NCI-H82 (cell line): ENCODE data around the gene TTC33.

ENCODE experiments used
- DNase-seq: peaks from one replicate; lab custom pipeline; 2025; lab: John Stamatoyannopoulos, UW

Gene TTC33

GRCh38 chr5:40485021-40485998 lies 270.5 kb downstream of the TTC33 start:
- DNase-seq, result no peak

GRCh38 chr5:40484495-40484894 lies 271.3 kb downstream of the TTC33 start:
- no peak for DNase-seq

- DNase-seq, result no peak
Observed at GRCh38 chr5:40483316-40483715, 272.4 kb downstream of the TTC33 start.

- no peak for DNase-seq
Observed at GRCh38 chr5:40481241-40481640, 274.5 kb downstream of the TTC33 start.

DNA sequence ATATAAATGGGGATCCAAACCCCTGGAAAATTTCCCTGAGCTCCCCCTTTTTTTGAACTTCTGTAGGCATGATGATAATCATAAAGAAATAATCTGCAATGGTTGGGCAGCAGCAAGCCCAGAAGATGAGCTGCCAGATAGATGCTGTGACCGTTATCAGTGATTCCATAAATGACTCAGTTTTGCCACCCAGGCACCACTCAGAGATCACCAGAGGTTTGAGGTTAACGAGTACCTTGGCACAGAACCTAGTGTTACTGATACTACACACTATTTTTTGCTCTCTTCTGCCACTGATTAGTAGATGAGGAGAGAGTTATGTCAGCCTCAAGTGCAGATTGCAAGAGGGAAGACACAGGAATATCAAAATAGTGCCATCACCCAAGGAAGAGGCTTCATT lies 275.4 kb downstream of the TTC33 start:
- no peak for DNase-seq

- DNase-seq, result no peak
Observed at GRCh38 chr5:40479939-40480338, 275.8 kb downstream of the TTC33 start.

- no peak for DNase-seq
Observed at GRCh38 chr5:40478766-40479165, 277.0 kb downstream of the TTC33 start.

GRCh38 chr5:40477856-40478546 lies 277.8 kb downstream of the TTC33 start:
- DNase-seq, result no peak

DNA sequence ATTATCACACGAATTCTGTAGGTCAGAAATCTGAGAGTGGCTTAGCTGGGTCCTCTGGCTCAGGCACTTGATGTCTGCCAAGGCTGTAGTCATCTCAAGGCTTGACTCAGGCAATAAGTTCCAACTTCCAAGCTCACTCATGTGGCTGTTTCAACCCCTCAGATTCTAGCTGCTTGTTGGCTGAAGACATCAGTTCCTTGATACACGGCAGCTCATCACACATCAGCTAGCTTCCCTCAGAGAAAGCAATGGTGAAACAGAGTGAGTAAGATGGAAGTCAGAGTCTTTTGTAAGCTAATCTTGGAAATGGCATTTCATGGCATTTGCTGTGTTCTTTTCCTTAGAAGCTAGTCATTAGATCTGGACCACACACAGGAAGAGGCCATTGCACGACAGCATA lies 280.2 kb downstream of the TTC33 start:
- no peak for DNase-seq

GRCh38 chr5:40474250-40474649 lies 281.5 kb downstream of the TTC33 start:
- no peak for DNase-seq

DNA sequence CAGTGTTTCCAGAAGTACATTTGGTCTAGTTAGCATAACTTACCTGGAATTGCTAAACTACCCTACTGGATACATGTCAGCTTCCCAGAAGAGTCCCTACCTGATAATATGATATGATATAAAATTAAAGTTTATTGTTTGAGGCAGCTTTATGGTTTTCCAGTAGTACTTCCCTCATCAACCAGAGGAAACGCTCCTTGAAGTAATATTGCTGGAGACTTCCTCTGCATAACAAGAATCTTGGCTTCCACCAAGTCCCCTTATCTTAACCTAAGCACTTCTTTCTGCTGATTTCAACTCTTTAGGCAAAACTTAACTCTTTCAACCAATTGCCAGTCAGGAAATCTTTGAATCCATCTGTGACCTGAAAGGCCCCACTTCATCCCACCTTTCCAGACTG lies 290.3 kb downstream of the TTC33 start:
- no peak for DNase-seq

DNA sequence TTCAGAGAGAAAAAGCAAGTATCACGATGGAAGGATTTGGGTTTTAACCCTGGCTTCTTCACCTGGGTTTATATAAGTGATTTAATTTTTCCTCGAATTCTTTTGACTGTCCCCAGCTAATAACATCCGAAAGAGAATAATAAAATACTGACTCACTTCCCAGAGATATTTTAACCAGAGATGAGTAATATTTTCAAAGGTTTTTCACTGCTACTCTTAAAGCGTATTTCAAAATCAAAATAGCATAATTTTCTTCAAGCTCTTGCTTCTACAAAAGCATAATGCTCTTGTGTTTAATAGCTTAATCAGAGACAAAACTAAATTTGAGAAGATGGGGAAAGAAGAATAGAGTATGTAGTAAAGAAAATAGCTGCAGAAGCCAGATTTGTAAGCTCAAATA lies 291.2 kb downstream of the TTC33 start:
- no peak for DNase-seq
